IMR-90 (cell line): ENCODE data around the gene ORC6. TPM values are rescaled to one million over a fixed set of nuclear protein-coding genes. Genes with fewer than 3 reads are reported as not detected.
A peak's percentile ranks its signal among the peaks of the same experiment; 100 is the strongest.

Experiments used
- ATAC-seq: fragments of 200-7000 bp; cut with Tn5 transposase; 2 replicates; pipeline ENCODE4 v1.9.1; 2020; ENCODE audit warnings: low read depth, mild to moderate bottlenecking, moderate library complexity
- BruUV-seq: library from RNA; stranded (reverse); fragments of 400-500 nt; replicated peaks from 2 replicates; lab custom pipeline; 2021; lab: Mats Ljungman, UMichigan
- CTCF ChIA-PET: fragments of 300-600 bp; formaldehyde crosslinking; extraction: SDS; loops from one replicate; lab custom pipeline; 2021; ENCODE audit warnings: antibody characterized with exemption; lab: Yijun Ruan, JAX
- POLR2A ChIA-PET: fragments of 300-600 bp; sonication (Branson Sonifier 250); formaldehyde crosslinking; loops from one replicate; lab custom pipeline; 2022; ENCODE audit warnings: antibody characterized with exemption; ENCODE audit not compliant: unreplicated experiment; lab: Charles Lee
- DNase-seq: peaks from one replicate; pipeline ENCODE4 v3.0.0; 2013
- H2AFZ ChIP-seq: replicated peaks from 2 replicates; pipeline ENCODE3; 2013; ENCODE audit warnings: low read length, mild to moderate bottlenecking; ENCODE audit not compliant: poor library complexity
- H2AK5ac ChIP-seq: 2 replicates; pipeline ENCODE4 v1.6.1; 2013; ENCODE audit warnings: low read depth, low read length, inconsistent platforms
- H2AK9ac ChIP-seq: replicated peaks from 2 replicates; pipeline ENCODE3; 2013; ENCODE audit warnings: mild to moderate bottlenecking, low read depth, low read length, moderate library complexity; ENCODE audit not compliant: poor library complexity
- H2BK120ac ChIP-seq: 2 replicates; pipeline ENCODE4 v1.6.1; 2013; ENCODE audit warnings: low read depth, low read length, inconsistent platforms
- H2BK15ac ChIP-seq: 3 replicates; pipeline ENCODE4 v1.6.1; 2013; ENCODE audit warnings: low read depth, low read length, inconsistent platforms
- H2BK20ac ChIP-seq: 2 replicates; pipeline ENCODE4 v1.6.1; 2013; ENCODE audit warnings: low read depth, mild to moderate bottlenecking, inconsistent platforms, low read length, moderate library complexity
- H2BK5ac ChIP-seq: 2 replicates; pipeline ENCODE4 v1.6.1; 2013; ENCODE audit warnings: mild to moderate bottlenecking, low read depth, low read length, inconsistent platforms; ENCODE audit not compliant: poor library complexity, severe bottlenecking
- H3K14ac ChIP-seq: replicated peaks from 2 replicates; pipeline ENCODE4 v1.6.1; 2013; ENCODE audit warnings: low read depth, low read length, inconsistent platforms
- H3K18ac ChIP-seq: 2 replicates; pipeline ENCODE4 v1.6.1; 2013; ENCODE audit warnings: low read depth, low read length, control low read depth
- H3K23ac ChIP-seq: 2 replicates; pipeline ENCODE4 v1.6.1; 2013; ENCODE audit warnings: low read depth, low read length, inconsistent platforms
- H3K27ac ChIP-seq: 2 replicates; pipeline ENCODE4 v1.5.1; 2013; ENCODE audit warnings: mild to moderate bottlenecking, control low read depth, low read length; ENCODE audit not compliant: insufficient read depth
- H3K27me3 ChIP-seq: 2 replicates; pipeline ENCODE4 v1.6.1; 2013; ENCODE audit warnings: low read length; ENCODE audit not compliant: control insufficient read depth, insufficient read depth
- H3K36me3 ChIP-seq: 2 replicates; pipeline ENCODE4 v1.6.1; 2013; ENCODE audit warnings: low read length, mixed read lengths; ENCODE audit not compliant: control insufficient read depth, insufficient read depth
- H3K4ac ChIP-seq: 2 replicates; pipeline ENCODE4 v1.6.1; 2013; ENCODE audit warnings: low read depth, low read length, inconsistent platforms
- H3K4me1 ChIP-seq: 2 replicates; pipeline ENCODE4 v1.6.1; 2013; ENCODE audit warnings: low read length, mixed read lengths; ENCODE audit not compliant: control insufficient read depth, insufficient read depth
- H3K4me2 ChIP-seq: 2 replicates; pipeline ENCODE4 v1.6.1; 2013; ENCODE audit warnings: low read depth, mild to moderate bottlenecking, control low read depth, low read length, moderate library complexity
- H3K4me3 ChIP-seq: 2 replicates; pipeline ENCODE4 v1.5.1; 2013; ENCODE audit warnings: low read depth, mild to moderate bottlenecking, control low read depth, low read length, moderate library complexity; ENCODE audit not compliant: insufficient read depth
- H3K56ac ChIP-seq: 2 replicates; pipeline ENCODE4 v1.6.1; 2013; ENCODE audit warnings: low read length, inconsistent platforms; ENCODE audit not compliant: insufficient read depth; ENCODE audit errors: extremely low read depth
- H3K79me1 ChIP-seq, 2 experiments: 2 replicates each; pipeline ENCODE4 v1.6.1; 2013; ENCODE audit warnings: low read length in 2 of 2, inconsistent platforms in 1 of 2, low read depth in 1 of 2
- H3K9ac ChIP-seq: 2 replicates; pipeline ENCODE4 v1.6.1; 2013; ENCODE audit warnings: low read depth, low read length, control low read depth
- H3K9me1 ChIP-seq: 2 replicates; pipeline ENCODE4 v1.6.1; 2013; ENCODE audit warnings: low read length, inconsistent platforms; ENCODE audit not compliant: insufficient read depth
- H3K9me3 ChIP-seq: 2 replicates; pipeline ENCODE4 v1.6.1; 2013; ENCODE audit warnings: low read length; ENCODE audit not compliant: control insufficient read depth, insufficient read depth
- H4K20me1 ChIP-seq: 2 replicates; pipeline ENCODE4 v1.6.1; 2013; ENCODE audit warnings: low read length, inconsistent platforms; ENCODE audit not compliant: insufficient read depth
- H4K5ac ChIP-seq: 2 replicates; pipeline ENCODE4 v1.6.1; 2013; ENCODE audit warnings: mild to moderate bottlenecking, low read depth, low read length, control low read depth
- H4K8ac ChIP-seq, 2 experiments: 2 replicates each; pipeline ENCODE4 v1.6.1; 2013; ENCODE audit warnings: low read depth in 2 of 2, low read length in 2 of 2, control low read depth in 1 of 2, inconsistent platforms in 1 of 2
- H4K91ac ChIP-seq: 2 replicates; pipeline ENCODE4 v1.6.1; 2013; ENCODE audit warnings: low read depth, low read length, inconsistent platforms; ENCODE audit not compliant: insufficient read depth
- BHLHE40 ChIP-seq: fragments of 150-350 bp; IDR thresholded peaks from 2 replicates; pipeline ENCODE4 v1.6.1; 2016; ENCODE audit warnings: mild to moderate bottlenecking, low read depth, low read length
- CHD1 ChIP-seq: IDR thresholded peaks from 2 replicates; pipeline ENCODE4 v1.6.1; 2012; ENCODE audit warnings: low read depth, low read length, improper control_type of control experiment
- FOS ChIP-seq: fragments of 150-350 bp; IDR thresholded peaks from 2 replicates; pipeline ENCODE4 v1.6.1; 2016; ENCODE audit warnings: low read depth, low read length
- POLR2A ChIP-seq: IDR thresholded peaks from 2 replicates; pipeline ENCODE4 v1.6.1; 2012; ENCODE audit warnings: mild to moderate bottlenecking, low read depth, low read length
- RAD21 ChIP-seq: IDR thresholded peaks from 2 replicates; pipeline ENCODE4 v1.6.1; 2012; ENCODE audit warnings: low read length, improper control_type of control experiment
- RCOR1 ChIP-seq: IDR thresholded peaks from 2 replicates; pipeline ENCODE4 v1.6.1; 2012; ENCODE audit warnings: mild to moderate bottlenecking, low read length, improper control_type of control experiment; ENCODE audit not compliant: insufficient replicate concordance
- SMC3 ChIP-seq: fragments of 150-350 bp; IDR thresholded peaks from 2 replicates; pipeline ENCODE4 v1.6.1; 2016; ENCODE audit warnings: low read depth, mild to moderate bottlenecking, antibody characterized with exemption, low read length, moderate library complexity
- WGBS, 2 experiments: methylation state at CpG; one replicate each; pipeline versions ENCODE4 v1.1.5 to v1.1.7; 2013; ENCODE audit warnings: missing lambda C conversion rate in 2 of 2; ENCODE audit not compliant: insufficient read length in 1 of 2; ENCODE audit errors: extremely low coverage in 2 of 2; 5-methylcytosine and 5-hydroxymethylcytosine counted together
- dilution Hi-C: fragments of 300-500 bp; cut with HindIII; formaldehyde crosslinking; loops from one replicate; pipeline ENCODE4 v1.14.3; 2018; ENCODE audit warnings: low sequenced_read_pairs; ENCODE audit not compliant: unreplicated experiment
- in situ Hi-C: fragments of 300-500 bp; cut with MboI; formaldehyde crosslinking; loops from 3 replicates; pipeline ENCODE4 v1.14.3; 2019; ENCODE audit warnings: low sequenced_read_pairs, inconsistent platforms, mixed read lengths
- intact Hi-C: fragments of 100-400 bp; cut with micrococcal nuclease; formaldehyde crosslinking; loops from 2 replicates; pipeline ENCODE4 v1.10.0; 2022
- polyA plus RNA-seq, 3 experiments: library from polyadenylated mRNA; depleted of rRNA; stranded (reverse); fragments of >200 nt; gene quantifications; 2 replicates each; pipeline ENCODE4 v1.2.3, GENCODE V29; 2012; ENCODE audit warnings: low replicate concordance in 1 of 3
- total RNA-seq: library from RNA; depleted of rRNA; stranded (reverse); fragments of >200 nt; gene quantifications from 2 replicates; pipeline ENCODE4 v1.2.3, GENCODE V29; 2012
- TF ChIP-seq, protein P1 (sequence below): conservative IDR thresholded peaks from 2 replicates; pipeline ENCODE4 v1.5.1; 2012; ENCODE audit warnings: mild to moderate bottlenecking, low read depth, low read length, improper control_type of control experiment
- TF ChIP-seq, protein P2 (sequence below): fragments of 150-350 bp; IDR thresholded peaks from 2 replicates; pipeline ENCODE4 v1.6.1; 2017; ENCODE audit warnings: mild to moderate bottlenecking, antibody characterized with exemption, low read length, low read depth

ORC6 gene
- total and polyA plus RNA-seq, 2 of the 4 experiments (the other 2 are of a cell fraction) = 9.0 to 15.9 TPM

DNA sequence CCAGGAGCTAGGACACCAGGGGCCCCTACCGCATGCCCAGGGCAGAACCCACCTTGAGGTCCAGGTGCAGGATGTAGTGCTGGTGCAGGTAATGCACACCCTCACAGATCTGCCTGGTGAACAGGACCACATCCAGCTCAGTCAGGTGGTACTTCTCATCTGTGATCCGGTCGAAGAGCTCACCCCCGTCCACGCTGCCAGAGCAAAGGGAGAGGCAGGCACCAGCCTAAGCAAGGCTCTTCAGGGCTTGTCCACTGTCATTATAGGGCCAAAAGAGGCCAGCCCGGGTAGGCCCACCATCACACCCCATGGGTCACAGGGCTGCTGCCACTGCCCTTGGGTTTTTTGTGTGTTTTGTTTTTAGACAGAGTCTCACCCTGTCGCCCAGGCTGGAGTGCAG lies 37.7 kb downstream of the ORC6 start:
- POLR2A ChIA-PET = no interaction called here
- dilution Hi-C loops = no loop called here
- ATAC-seq (no peak), DNase-seq (no peak)
- Histone ChIP-seq H3K4ac (no peak overlapping the region), H3K27ac (no peak overlapping the region), H3K9ac (no peak overlapping the region), H3K18ac (no peak overlapping the region), H3K4me2 (no peak overlapping the region), H3K14ac (no peak overlapping the region), H3K27me3 (no peaks in the 10 kb centered on the region), H3K36me3 (no peaks in the 10 kb centered on the region), H3K23ac (no peak overlapping the region), H4K8ac (no peak overlapping the region), H2AFZ (peak overlapping the region; percentile 61), H3K56ac (no peak overlapping the region), H2BK20ac (no peak overlapping the region), H3K4me3 (no peak overlapping the region), H2BK15ac (no peak overlapping the region), H3K4me1 (peaks cover 2% of the 10 kb centered on the region; the same call in 1 of the 2 replicates), H3K79me1 (no peaks in the 10 kb centered on the region), H4K20me1 (no peaks in the 10 kb centered on the region), H3K9me1 (no peaks in the 10 kb centered on the region; the same call in 1 of the 2 replicates), H2AK5ac (no peak overlapping the region), H3K9me3 (no peaks in the 10 kb centered on the region), H4K91ac (no peak overlapping the region), H2BK120ac (no peak overlapping the region), H2AK9ac (no peak overlapping the region), H4K5ac (no peak overlapping the region), H2BK5ac (no peak overlapping the region)
- BruUV-seq = no TSS peak
- in situ Hi-C loops = no loop called here
- WGBS, 2 experiments = 80% methylated on average over 3 of the region's 7 CpGs; no CpG with 5 or more reads in 1 of the 2 experiments
- CTCF ChIA-PET = no interaction called here
- TF ChIP-seq BHLHE40 (no peak), FOS (no peak), RAD21 (no peak), CHD1 (no peak), SMC3 (no peak), RCOR1 (no peak), POLR2A (no peak)
- TF ChIP-seq, protein P1, sequence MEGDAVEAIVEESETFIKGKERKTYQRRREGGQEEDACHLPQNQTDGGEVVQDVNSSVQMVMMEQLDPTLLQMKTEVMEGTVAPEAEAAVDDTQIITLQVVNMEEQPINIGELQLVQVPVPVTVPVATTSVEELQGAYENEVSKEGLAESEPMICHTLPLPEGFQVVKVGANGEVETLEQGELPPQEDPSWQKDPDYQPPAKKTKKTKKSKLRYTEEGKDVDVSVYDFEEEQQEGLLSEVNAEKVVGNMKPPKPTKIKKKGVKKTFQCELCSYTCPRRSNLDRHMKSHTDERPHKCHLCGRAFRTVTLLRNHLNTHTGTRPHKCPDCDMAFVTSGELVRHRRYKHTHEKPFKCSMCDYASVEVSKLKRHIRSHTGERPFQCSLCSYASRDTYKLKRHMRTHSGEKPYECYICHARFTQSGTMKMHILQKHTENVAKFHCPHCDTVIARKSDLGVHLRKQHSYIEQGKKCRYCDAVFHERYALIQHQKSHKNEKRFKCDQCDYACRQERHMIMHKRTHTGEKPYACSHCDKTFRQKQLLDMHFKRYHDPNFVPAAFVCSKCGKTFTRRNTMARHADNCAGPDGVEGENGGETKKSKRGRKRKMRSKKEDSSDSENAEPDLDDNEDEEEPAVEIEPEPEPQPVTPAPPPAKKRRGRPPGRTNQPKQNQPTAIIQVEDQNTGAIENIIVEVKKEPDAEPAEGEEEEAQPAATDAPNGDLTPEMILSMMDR = no peak
- TF ChIP-seq, protein P2, sequence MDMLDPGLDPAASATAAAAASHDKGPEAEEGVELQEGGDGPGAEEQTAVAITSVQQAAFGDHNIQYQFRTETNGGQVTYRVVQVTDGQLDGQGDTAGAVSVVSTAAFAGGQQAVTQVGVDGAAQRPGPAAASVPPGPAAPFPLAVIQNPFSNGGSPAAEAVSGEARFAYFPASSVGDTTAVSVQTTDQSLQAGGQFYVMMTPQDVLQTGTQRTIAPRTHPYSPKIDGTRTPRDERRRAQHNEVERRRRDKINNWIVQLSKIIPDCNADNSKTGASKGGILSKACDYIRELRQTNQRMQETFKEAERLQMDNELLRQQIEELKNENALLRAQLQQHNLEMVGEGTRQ = no peak
- intact Hi-C loops = no loop called here
